Hematopoietic multipotent progenitor cell treated with erythropoietin and hydrocortisone succinate and interleukin-3 and kit ligand, for 8 days (in vitro differentiated cells): Measurements from ENCODE around the gene MUSK.

Experiments
- DNase-seq: peaks from one replicate; pipeline ENCODE4 v3.0.0-alpha.2; 2015

The MUSK gene

GRCh38 chr9:110700953-110701352 is 32.4 kb downstream of the MUSK start:
- no peak for DNase-seq

- no peak for DNase-seq
Observed at GRCh38 chr9:110703669-110704068, 35.1 kb downstream of the MUSK start.

DNA sequence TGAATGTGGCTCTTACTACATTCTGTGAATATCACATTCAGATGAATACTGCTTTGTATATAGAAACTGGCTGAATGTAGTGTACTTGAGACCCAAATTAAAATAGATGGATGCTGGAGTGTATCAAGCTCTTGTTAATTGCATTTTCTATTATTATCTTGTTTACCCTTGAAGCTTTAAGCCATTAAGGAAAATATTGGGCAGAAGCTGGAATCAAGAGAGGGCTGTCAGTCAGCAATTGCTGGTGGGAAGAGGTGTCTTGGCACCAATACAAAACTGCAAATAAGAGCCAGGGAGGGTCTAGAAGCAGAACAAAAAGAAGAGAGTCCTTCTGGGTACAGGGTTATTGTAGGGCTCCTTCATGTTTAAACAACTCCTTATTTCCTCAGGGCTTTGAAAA is 38.8 kb downstream of the MUSK start:
- DNase-seq, result no peak

DNA sequence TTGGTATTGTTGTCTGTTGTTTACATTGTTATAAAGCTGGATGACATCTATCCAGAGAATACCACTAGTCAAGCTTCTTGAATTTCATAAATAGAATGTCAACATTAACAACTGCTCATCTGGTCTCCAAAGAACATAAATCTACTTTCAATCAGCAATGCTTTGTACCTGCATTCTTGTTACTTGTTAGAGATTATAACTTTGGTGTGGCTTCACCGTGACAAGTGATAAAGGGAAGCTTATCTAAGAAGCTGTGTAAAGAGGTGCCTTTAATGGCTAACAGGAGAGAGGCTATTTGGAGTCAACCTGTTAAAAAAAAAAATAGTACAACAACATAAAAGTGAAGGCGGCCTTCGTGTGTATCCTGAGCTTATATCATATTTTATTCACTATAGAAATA is 41.8 kb downstream of the MUSK start:
- DNase-seq, result no peak

DNA sequence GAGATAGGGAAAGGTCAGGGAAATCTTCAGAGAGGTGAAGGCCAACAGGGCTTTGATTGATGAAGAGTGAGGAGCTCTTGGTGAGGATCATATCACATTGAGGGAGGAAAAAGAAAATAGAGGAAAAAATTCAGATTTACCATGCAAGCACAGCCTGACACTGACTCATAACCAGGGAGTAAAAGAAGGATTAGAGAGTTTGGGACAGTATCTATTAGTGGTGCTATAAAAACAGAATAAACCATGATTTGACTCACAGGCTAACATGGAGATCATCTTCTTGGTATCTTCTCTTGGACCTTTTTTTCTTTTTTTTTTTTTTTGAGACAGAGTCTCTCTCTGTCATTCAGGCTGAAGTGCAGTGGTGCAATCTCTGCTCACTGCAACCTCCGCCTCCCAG is 44.4 kb downstream of the MUSK start:
- no peak for DNase-seq

- no peak for DNase-seq
Observed at GRCh38 chr9:110714314-110714713, 45.7 kb downstream of the MUSK start.

- DNase-seq, result no peak
Observed at GRCh38 chr9:110728058-110728457, 59.5 kb downstream of the MUSK start.

DNA sequence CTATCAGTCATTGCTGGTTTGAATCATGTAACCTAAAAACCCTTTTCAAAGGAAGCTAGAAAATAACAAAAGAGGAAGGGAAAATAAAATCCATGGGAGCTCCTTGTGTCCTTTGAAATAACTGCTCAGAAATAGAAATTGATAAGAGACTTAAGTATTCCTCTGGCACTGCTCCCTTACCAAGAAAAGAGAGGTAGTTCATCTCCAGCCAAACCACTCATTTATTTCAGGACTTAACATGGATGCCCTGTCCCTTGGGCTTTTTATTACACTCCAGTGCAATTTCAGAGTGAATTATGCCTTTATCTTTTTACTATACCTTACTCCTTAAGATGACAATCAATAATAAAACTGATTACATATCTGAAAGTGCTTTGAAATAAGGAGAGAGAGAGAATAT is 61.0 kb downstream of the MUSK start:
- no peak for DNase-seq

- no peak for DNase-seq
Observed at GRCh38 chr9:110731437-110732028, 62.9 kb downstream of the MUSK start.

- no peak for DNase-seq
Observed at GRCh38 chr9:110738982-110739381, 70.4 kb downstream of the MUSK start.

DNA sequence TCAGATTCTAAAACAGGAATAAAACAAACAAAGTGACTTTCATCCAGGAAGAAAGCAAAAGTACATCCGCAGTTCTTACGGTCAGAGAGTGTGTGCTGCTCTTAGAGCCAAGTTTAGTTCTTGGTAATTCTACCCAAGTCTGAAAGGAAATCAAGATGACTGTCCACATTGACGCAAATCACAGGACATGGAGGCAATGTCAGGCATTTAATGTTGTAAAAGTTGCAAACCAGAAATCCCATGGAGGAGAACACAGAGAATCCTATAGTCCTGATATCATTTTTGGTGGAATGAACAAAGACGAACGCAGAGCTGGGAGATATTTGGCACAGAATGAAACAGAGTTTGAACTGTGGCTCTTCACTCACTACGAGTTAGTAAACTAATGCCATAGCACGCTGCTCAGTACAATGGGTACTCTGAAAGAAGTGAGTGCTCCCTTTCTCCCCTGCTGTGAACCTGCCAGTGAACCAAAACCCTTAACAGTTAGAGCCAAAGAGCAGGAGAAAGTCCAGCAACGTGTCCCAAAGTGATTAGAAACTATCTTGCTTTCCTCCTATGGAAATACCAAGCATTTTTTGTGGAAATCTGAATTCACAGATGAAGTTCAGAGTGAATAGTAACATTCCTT is 74.3 kb downstream of the MUSK start:
- no peak for DNase-seq

DNA sequence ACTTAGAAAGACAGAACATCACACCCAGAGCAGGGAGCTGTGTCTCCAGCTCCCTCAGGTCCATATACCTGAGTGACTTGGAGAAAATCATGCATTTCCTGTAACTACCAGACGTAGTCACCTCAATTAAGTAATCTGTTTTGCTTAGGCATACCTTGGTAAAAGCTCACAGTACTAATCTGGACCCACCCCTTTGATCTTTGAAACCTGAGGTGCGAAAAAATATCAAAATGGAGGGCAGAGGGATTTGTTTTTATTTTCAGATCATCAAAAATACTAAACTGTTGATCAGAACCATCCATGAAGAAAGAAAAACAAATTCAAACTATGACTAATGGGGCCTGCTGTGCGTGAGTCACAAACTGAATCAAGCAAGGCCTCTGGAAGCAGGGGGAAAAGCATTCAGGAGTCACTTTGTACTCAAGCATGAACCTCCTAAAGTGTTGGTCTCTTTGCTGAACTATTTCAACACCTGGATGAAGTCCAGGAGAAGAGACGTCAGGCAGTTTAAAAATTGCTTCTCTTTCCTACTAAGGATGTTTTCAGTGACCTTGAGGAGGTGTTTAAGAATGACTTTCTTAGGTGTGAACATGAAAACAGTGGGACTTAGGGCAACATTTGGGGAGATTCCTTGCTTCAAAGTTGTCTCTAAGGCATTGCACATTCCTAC is 76.3 kb downstream of the MUSK start:
- DNase-seq, result no peak

- no peak for DNase-seq
Observed at GRCh38 chr9:110745676-110746075, 77.1 kb downstream of the MUSK start.

- no peak for DNase-seq
Observed at GRCh38 chr9:110746211-110746930, 77.8 kb downstream of the MUSK start.

- no peak for DNase-seq
Observed at GRCh38 chr9:110748251-110748893, 79.8 kb downstream of the MUSK start.

DNA sequence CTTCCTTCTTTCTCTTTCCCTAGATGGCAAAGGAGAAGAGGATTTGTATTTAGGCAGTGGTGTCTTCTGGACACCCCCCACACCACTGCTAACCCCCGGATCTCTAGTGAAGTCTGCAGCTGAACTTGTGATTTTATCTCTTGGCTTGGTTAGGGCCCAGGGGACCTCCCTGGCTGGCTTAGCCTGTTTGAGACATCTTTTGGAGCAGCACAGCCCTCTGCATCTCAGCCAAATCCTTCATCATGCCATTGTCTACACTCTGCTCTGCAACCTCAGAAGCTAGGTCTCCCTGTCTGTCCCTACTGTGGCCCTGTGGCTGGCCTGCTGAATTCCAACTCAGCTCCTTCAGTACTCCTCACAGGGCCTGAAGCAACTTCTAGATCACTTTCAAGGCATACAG is 81.7 kb downstream of the MUSK start:
- DNase-seq, result no peak

DNA sequence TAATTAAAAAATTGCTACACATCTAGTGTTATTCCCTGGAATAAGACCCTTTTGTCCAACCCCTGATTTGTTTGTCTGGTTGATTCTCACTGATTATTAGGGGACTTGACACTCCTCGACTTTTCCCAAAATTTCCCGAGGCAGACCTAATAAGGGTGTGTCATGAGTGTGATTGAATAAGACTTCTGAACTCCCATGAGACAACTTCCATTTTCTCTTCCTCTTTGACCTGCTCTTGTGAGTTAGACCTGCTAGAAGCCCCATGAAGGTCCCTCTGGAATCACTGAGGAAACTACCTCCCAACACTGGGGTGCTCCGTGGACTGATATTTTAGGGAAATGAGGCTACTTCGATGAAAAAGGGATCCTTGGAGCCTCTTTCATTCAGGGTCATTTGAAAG is 83.4 kb downstream of the MUSK start:
- no peak for DNase-seq

DNA sequence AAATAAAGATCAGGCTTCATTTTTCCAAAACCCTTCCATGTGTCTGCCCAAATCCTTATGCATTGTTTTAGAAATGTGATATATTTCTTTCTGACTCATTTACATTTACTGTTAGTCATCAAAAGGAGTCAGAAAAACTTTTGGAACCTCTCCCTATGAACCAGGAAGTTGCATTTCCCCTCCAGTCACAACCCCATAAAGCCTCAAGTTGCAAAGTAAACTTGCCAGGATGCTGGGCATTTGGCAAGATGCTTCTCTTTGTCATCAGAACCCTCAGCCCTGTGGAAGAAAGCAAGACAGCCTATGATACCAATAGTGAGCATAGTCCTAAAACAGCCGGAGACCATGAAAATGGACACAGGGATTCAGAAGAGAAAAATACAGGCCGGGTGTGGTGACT is 84.2 kb downstream of the MUSK start:
- no peak for DNase-seq

GRCh38 chr9:110753731-110754231 is 85.2 kb downstream of the MUSK start:
- DNase-seq, result no peak

DNA sequence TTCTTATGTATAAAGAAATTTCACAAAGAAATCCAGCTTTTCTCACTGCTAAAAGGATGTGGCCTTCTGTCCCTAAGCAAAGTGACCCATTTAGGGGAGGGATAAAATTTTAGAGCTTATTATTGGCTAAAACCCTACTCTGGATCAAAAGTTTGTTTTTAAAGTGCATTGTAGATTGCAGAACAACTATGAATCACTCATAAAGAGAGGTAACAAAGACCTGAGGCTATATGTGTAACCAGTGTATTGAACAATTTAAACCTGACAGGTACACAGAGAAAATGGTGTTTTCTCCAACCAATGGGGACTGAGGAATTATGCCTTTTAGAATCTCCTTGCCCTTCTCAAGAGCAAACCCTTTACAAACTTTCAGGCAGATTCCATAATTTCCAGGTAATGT is 86.6 kb downstream of the MUSK start:
- DNase-seq, result no peak

DNA sequence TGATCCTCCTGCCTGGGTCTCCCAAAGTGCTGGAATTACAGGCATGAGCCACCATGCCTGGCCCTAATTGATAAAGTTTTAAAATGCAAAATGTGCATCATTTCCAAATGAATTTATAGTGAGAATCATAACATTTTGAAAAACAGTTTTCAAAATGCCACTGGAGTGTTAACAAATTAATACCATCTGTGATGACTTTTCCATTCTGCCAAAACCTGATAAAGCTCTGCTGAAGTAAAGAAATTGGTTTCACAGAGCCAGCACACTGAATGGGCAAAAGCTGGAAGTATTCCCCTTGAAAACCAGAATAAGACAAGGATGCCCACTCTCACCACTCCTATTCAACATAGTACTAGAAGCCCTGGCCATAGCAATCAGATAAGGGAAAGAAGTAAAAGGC is 89.6 kb downstream of the MUSK start:
- DNase-seq, result no peak

DNA sequence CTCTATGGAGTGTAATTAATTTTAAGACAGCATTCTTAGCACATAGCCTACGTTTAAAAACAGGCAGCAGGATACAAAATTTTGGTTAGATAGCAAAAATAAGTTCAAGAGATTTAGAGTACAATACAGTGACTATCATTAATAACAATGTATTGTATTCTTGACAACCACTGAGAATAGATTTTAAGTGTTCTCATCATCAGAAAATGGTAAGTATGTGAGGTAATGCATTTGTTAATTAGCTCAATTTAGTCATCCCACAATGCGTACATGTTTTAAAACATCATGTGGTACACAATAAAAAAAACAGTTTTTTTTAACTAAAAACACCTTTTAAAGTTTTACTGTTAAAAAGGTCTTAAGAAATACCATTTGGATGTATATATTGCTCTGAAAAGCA is 94.2 kb downstream of the MUSK start:
- DNase-seq, result no peak

- no peak for DNase-seq
Observed at GRCh38 chr9:110763568-110763967, 95.0 kb downstream of the MUSK start.
